Activated CD4-positive, alpha-beta T cell treated with anti-CD3 and anti-CD28 coated beads, Interleukin-2, Interleukin-4, amounts not matched to agents 100 ng/mL and 50 ng/mL, durations not matched to agents 16 hours and 8 hours (primary cell): ENCODE data around the gene PPP1R18.
"Not testable (repeated sequence)": the region's sequence is repeated elsewhere in the genome, so short reads cannot be mapped to it uniquely, and the experiment has no call there.

Experiments
- DNase-seq: peaks from one replicate; pipeline ENCODE4 v3.0.0-alpha.2; 2020; ENCODE audit warnings: low spot score

Gene PPP1R18

DNA sequence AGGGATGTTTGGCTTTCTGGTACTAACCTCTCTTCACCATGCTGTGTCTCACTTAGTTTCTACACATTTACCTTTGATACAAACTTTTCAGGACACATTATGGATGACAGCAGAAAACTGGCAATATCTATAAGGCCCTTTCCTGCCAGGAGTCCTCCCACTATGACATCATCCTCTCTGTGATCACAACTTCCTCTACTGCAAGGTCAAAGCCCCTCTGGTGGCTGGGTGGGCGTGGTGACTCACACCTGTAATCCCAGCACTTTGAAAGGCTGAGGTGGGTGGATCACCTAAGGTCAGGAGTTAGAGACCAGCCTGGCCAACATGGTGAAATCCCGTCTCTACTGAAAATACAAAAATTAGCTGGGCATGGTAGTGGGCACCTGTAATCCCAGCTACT, 20.1 kb downstream of the PPP1R18 start:
- not testable (repeated sequence) for DNase-seq

DNA sequence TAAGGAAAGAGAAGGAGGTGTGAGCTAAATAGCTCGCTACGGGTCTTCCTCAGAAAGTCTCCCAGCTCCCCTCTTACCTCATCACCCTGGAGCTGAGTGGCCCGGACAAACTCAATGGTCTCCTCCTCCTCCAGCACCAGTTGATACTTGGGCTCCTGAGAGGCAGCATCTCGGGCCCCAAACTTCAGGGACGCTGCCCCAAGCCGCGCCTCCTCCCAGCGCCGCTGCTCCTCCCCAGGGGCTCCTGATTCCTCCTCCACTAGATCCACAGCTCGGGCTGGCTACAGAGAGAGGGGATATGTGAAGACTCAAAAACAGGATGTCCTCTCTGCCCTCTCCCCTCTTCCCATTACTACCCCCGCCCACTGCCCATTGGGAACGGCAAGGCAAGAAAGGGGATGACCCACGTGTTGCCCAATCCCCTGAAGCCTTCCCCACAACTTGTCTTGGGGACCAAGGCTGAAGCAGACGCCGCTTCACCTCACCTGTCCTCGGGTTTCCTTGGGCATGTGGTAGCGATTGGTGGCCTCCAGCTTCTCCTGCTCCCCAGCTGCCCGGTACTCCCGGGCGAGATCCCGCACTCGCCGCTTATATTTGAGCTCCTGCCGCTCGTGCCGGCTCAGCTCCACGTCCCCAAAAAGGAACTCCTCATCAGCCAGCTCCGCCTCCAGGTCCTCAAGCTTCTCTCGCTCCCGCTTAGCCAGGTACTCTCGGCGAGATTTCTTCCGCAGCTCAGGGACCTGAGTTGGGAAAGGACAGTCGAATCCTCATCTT, 21.3 kb downstream of the PPP1R18 start:
- DNase-seq: no peak

DNA sequence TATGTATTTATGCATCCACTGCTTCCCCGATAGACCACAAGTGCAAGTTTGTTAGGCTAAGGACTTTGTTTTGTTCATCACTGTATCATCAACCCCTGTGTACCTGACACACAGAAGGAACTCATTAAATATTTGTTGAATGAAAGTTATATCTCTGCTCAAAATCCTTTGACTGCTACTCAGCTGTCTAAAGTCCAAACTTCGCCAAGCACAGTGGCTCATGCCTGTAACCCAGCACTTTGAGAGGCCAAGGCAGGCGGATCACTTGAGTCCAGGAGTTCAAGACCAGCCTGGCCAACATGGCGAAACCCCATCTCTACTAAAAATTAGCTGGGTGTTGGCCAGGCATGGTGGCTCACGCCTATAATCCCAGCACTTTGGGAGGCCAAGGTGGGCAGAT, 28.5 kb downstream of the PPP1R18 start:
- not testable (repeated sequence) for DNase-seq

- DNase-seq: no peak
These were observed 29.0 kb downstream of the PPP1R18 start for GRCh38 chr6:30657454-30657853.

- DNase-seq: no peak
These were observed 29.9 kb downstream of the PPP1R18 start for GRCh38 chr6:30656513-30656912.

DNA sequence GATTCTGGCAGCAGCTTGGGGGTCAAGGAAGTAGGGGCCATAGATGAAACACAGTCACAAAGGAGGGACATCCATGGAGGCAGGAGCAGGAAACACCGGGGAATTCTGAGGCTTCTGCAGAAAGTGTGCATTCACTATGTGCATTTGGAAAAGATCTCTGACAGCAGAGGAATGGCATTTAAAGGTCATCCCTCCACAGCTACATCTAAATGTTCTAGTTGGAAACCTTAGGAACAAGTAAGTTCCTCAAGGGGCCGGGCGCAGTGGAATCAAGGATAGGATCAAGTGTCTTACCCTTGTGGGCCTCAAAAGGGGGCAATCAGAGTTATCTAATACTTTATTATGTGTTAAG, 30.7 kb downstream of the PPP1R18 start:
- DNase-seq: no peak

GRCh38 chr6:30654798-30655742, 31.4 kb downstream of the PPP1R18 start:
- DNase-seq: no peak

- no peak for DNase-seq
These were observed 35.3 kb downstream of the PPP1R18 start for GRCh38 chr6:30651143-30651542.

- peak; percentile 75 for DNase-seq
These were observed 39.0 kb downstream of the PPP1R18 start for GRCh38 chr6:30647242-30648116.

DNA sequence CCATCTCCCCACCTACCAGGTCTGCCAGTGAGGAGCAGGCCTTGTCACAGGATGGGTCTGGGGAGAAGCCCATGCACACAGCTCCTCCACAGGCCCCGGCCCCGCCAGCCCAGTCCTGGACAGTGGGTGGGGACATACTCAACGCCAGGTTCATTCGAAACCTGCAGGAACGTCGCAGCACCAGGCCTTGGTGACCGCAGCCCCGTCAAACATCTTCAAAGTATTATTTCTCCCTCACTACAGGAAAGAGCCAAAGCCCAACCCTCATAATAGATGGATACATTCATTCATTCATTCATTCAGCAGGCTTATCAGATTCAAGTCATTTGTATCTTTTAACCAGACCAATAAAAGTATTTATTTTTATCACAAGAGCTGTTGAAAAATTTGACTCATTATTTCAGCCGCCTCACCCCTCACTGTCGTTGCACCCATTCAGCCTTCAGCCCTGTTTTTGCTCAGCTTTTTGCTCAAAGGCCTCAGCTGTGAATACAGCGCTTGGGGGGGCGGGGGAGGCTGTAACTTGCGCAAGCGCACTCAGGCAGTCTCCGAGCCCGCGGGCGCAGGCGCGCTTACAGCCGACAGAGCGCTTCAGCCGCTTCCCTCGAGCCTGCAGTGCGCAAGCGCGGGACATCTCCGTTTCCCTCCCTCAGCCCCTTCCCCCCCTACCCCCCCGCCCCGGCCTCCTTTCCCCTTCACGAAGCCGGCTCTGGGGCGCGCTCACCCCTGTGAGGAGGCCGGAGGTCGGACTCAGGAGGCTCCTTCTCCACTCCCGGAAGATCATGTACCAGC, 39.8 kb downstream of the PPP1R18 start, which contains the start of gene C6orf136:
Gene C6orf136 (plus strand): TSS at position 684 of the 792 bp plus-strand sequence. CDS start 99 bp downstream, at position 783.
- peak; percentile 94 for DNase-seq

DNA sequence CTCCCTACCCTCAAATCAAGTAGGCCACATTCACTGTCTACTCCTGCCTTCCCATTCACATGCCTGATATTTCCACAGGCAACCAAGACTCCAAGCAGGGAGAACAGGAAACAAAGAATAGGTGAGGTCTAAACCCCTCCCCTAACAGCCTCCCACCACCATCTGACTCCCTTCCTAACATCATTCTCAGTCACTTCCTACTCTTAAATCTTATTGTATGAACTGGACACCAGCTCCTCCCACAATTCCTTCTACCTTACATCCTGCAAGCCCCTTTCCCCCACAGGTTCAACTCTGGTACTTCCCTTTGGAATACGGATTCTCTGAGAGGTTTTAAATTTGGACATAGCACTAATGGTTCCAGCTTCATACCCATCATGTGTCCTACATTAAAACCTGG, 40.5 kb downstream of the PPP1R18 start:
- DNase-seq: no peak

DNA sequence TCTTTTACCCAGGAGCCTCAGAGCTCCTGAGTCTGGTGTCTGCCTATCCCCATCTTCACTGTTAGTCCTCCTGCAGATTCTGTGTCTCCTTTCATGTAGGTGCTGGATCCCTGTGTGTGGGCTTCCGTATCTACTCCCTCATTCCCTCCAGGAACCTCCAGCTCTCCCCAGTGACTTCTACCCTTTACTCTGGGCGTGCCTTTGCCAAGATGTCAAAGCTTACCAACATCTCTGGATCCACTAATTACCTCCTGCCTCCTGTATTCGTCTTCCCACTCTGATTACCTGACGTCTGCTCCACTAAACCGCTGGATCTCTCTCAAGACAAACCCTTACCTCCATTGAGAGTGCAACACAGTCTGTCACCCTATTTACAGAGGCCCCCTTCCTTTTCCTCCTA, 41.7 kb downstream of the PPP1R18 start:
- no peak for DNase-seq

GRCh38 chr6:30643656-30644055, 42.8 kb downstream of the PPP1R18 start:
- DNase-seq: no peak

- no peak for DNase-seq
These were observed 45.4 kb downstream of the PPP1R18 start for GRCh38 chr6:30641048-30641447.

DNA sequence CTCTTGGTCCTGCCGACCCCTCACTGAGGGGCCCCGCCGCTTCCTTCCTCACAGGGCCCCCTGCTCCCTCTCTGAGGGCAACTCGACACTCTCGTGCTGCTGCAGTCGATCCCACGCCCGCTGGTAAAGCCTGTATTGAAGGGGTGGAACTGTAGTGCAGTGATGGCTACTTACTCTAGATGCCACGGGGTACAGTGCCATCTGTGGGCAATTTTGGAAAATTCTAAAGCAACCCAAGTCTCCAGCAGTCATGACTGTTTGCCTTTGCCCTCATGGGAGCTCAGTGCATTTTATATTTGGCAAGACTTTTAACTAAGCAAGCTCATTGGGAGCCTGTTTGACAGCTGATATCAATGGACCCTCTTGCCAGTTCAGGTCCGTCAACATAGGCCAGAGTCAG, 46.0 kb downstream of the PPP1R18 start:
- no peak for DNase-seq

GRCh38 chr6:30635834-30636233, 50.6 kb downstream of the PPP1R18 start:
- DNase-seq: no peak

DNA sequence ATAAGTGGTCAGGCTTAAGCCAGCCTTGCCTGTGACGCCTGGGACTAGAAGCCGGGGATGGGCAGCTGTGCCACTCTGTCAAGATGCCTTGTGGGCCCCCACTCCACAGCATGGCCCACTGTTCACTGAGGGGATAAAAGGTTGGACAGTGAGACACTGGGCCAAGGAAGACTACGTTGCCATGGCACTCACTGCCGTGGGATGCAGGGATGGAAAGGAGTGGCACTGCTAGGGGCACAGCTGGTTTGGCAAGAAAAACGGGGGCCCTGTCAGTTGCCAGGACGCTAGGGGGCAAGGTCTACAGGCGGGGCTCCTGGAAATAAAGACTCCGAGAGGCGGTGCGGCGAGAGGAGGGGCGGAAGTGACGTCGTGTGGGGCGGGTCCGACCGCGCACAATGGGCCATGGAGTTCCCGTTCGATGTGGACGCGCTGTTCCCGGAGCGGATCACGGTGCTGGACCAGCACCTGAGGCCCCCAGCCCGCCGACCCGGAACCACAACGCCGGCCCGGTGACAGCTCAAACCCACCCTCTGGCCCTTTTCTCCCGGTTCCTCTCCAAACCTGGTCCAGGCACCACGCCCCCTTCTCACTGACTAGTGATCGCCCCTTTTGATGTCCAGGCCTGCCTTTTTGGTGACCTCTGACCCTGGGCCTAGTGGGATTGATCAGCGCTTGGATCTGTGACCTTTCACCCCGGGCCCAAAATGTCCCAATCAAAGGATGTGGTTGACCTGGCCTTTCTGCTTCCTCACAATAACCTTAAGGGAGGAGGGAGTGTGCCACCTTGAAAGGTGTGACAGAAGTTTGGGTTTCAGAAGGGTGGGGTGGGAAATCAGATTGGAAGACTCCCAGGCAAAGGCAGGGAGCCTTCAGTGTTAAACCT, 59.7 kb downstream of the PPP1R18 start, which contains the start of gene ATAT1:
Gene ATAT1 (plus strand): TSS at position 391 of the 883 bp plus-strand sequence.
- peak; percentile 88 for DNase-seq
